Body of pancreas (tissue), 4 donors: ENCODE measurements around the gene RABGEF1. TPM values are rescaled to one million over a fixed set of nuclear protein-coding genes. Genes with fewer than 3 reads are reported as not detected.
"Not testable (repeated sequence)": the region's sequence is repeated elsewhere in the genome, so short reads cannot be mapped to it uniquely, and the experiment has no call there.

Experiments used
- ATAC-seq: fragments of 150-250 bp; one replicate; pipeline ENCODE4 v1.9.1; 2016
- DNase-seq, 4 donors: peaks; one replicate each; pipeline ENCODE4 v3.0.0-alpha.2; 2019
- H3K27ac ChIP-seq, 4 donors: fragments of 200-600 bp; sonication (generic); 1 replicate in 3 of 4; 2 replicates in 1 of 4; pipeline versions ENCODE4 v1.5.1 to v1.6.1; 2016 to 2019; ENCODE audit warnings: mild to moderate bottlenecking in 1 of 4, mixed read lengths in 1 of 4, moderate library complexity in 1 of 4
- H3K27me3 ChIP-seq, 2 donors: fragments of 200-600 bp; sonication (generic); one replicate each; pipeline ENCODE4 v1.6.0; 2016; ENCODE audit warnings: mild to moderate bottlenecking in 1 of 2
- H3K36me3 ChIP-seq, 2 donors: fragments of 200-600 bp; sonication (generic); replicated peaks in 1 of 2; 2 replicates each; pipeline ENCODE4 v1.5.1; 2016; ENCODE audit warnings: low read depth in 2 of 2; ENCODE audit not compliant: insufficient read depth in 1 of 2
- H3K4me1 ChIP-seq: fragments of 200-600 bp; sonication (generic); one replicate; pipeline ENCODE4 v1.6.0; 2016
- H3K4me3 ChIP-seq, 2 donors: fragments of 200-600 bp; sonication (generic); 1 replicate in 1 of 2; 2 replicates in 1 of 2; pipeline ENCODE4 v1.5.1; 2016 to 2019
- H3K9me3 ChIP-seq, 3 donors: fragments of 200-600 bp; sonication (generic); 1 replicate in 2 of 3; 2 replicates in 1 of 3; pipeline ENCODE4 v1.5.1; 2016
- CTCF ChIP-seq, 7 experiments: fragments of 450-650 bp in 4 of 7; fragments of 200-600 bp in 3 of 7; sonication (generic) in 3 of 7; IDR thresholded peaks; one replicate each; pipeline ENCODE4 v1.5.1; 2016 to 2019; ENCODE audit warnings: antibody characterized with exemption in 7 of 7
- POLR2A ChIP-seq, 3 donors: fragments of 450-650 bp; IDR thresholded peaks; one replicate each; pipeline ENCODE4 v1.6.1; 2016; ENCODE audit warnings: antibody characterized with exemption in 3 of 3, mild to moderate bottlenecking in 2 of 3
- WGBS, 2 donors: methylation state at CpG; one replicate each; pipeline ENCODE4 v1.1.5; 2017; 5-methylcytosine and 5-hydroxymethylcytosine counted together
- intact Hi-C: fragments of 100-400 bp; cut with DNase I; formaldehyde crosslinking; loops from one replicate; pipeline ENCODE4 v1.15.1; 2023
- total RNA-seq, 2 donors: library from RNA; depleted of rRNA; stranded (reverse); fragments of >200 nt; gene quantifications; one replicate each; pipeline ENCODE4 v1.1.0, GENCODE V29; 2016

The RABGEF1 gene
- total RNA-seq, 2 donors from 2014 or later, result 21.8 to 28.3 TPM

DNA sequence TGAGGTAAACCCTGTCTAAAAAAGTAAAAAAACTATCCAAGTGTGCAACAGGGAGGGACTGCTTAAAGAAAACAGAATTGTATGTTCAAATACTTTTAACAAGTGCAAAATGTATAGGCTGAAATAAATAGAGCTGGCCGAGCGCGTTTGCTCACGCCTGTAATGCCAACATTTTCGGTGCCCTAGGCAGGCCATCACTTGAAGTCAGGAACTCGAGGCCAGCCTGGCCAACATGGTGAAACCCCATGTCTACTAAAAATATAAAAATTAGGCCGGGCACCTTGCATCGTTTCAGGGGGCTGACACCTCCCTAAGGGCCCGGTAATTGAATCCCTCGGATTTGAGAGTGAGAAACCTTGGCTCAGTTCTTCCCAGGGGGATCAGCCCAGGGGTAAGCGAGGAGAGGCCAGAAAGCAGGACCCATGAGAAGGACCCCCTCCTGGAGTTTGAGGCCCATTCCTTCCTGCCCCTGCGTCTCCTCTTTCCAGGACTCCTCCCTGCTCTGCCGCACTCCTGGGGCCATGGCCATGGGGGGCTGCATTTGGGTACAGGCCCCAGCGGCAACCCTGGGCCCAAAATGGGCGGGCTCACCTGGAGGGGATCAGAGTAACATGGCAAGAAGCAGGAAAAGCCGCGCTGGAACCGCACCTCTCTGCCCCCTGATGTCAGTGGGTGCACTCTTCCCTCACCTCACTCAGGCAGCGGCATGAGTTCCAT, 105.0 kb downstream of the RABGEF1 start:
- no peaks in the 10 kb centered on the region for H3K9me3 ChIP-seq
- H3K4me3 ChIP-seq, result peak overlapping the region; percentile 24 to 43
- intact Hi-C loops, result no loop called here
- no peak for DNase-seq
- H3K36me3 ChIP-seq, result no peaks in the 10 kb centered on the region
- H3K4me1 ChIP-seq, result peaks cover 20% of the 10 kb centered on the region
- H3K27me3 ChIP-seq, result no peaks in the 10 kb centered on the region
- peak overlapping the region; percentile 85 to 96 (median 93) for H3K27ac ChIP-seq
- no peak for ATAC-seq
- TF ChIP-seq POLR2A (IDR thresholded peaks at IDR 0.05) (no peak), CTCF (IDR thresholded peaks at IDR 0.05) (no peak)
- 42 to 58% methylated on average over 9 to 19 of the region's 19 CpGs for WGBS, 2 donors

GRCh38 chr7:66846096-66846445, 105.5 kb downstream of the RABGEF1 start:
- Histone ChIP-seq H3K27ac (peak overlapping the region in 2 of 4 donors; percentile 85 to 94), H3K4me1 (peaks cover 20% of the 10 kb centered on the region)
- H3K27me3 ChIP-seq, H3K4me3 ChIP-seq, intact Hi-C loops, ATAC-seq, H3K36me3 ChIP-seq, H3K9me3 ChIP-seq, DNase-seq: not testable (repeated sequence)
- 96 to 100% methylated on average over 3 to 4 of the region's 4 CpGs for WGBS, 2 donors

DNA sequence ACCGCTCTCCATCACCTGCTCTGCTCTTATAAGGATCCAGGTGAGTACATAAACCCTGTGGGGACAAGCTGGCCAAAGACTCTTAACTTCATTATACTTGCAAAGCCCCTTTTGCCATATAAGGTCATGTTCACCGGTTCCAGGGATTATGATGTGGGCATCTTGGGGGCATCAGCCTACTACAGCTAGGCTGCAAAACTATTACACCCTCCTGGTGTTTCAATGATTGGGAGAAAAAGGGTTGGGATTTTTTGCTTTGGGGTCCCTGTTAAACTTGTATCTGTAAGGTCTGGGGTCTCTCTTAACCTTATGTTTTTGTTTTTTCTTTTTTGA, 107.0 kb downstream of the RABGEF1 start:
- 47 to 71% methylated on average over 2 of the region's 2 CpGs for WGBS, 2 donors
- H3K4me3 ChIP-seq, H3K36me3 ChIP-seq, H3K9me3 ChIP-seq, H3K27me3 ChIP-seq, DNase-seq, H3K27ac ChIP-seq, ATAC-seq, intact Hi-C loops: not testable (repeated sequence)
- peaks cover 20% of the 10 kb centered on the region for H3K4me1 ChIP-seq

- no peak for DNase-seq
- no peak for TF ChIP-seq CTCF (IDR thresholded peaks at IDR 0.05)
- no peak for TF ChIP-seq POLR2A (IDR thresholded peaks at IDR 0.05)
- WGBS, 2 donors, result 61 to 84% methylated on average over 9 of the region's 9 CpGs
- Histone ChIP-seq H3K36me3 (no peaks in the 10 kb centered on the region), H3K27ac (peak overlapping the region in 1 of 4 donors; percentile 6), H3K4me1 (peaks cover 20% of the 10 kb centered on the region), H3K9me3 (no peaks in the 10 kb centered on the region), H3K4me3 (no peak overlapping the region), H3K27me3 (no peaks in the 10 kb centered on the region)
- intact Hi-C loops, result no loop called here
- ATAC-seq, result no peak
Observed at GRCh38 chr7:66847879-66848790, 107.6 kb downstream of the RABGEF1 start.

GRCh38 chr7:66859339-66859738, 118.8 kb downstream of the RABGEF1 start:
- 92 to 94% methylated on average over 1 of the region's 1 CpG for WGBS, 2 donors
- Histone ChIP-seq H3K36me3 (peaks cover 0 to 3% of the 10 kb centered on the region in 2 donors), H3K27me3 (no peaks in the 10 kb centered on the region), H3K27ac (no peak overlapping the region), H3K4me3 (no peak overlapping the region), H3K9me3 (no peaks in the 10 kb centered on the region), H3K4me1 (no peaks in the 10 kb centered on the region)
- ATAC-seq (no peak), DNase-seq (no peak)
- intact Hi-C loops, result no loop called here
- TF ChIP-seq POLR2A (IDR thresholded peaks at IDR 0.05), result no peak

- WGBS, 2 donors, result 88 to 89% methylated on average over 7 to 10 of the region's 10 CpGs
- ATAC-seq, result no peak
- TF ChIP-seq CTCF (IDR thresholded peaks at IDR 0.05), result no peak
- no peak for TF ChIP-seq POLR2A (IDR thresholded peaks at IDR 0.05)
- H3K27ac ChIP-seq, result no peak overlapping the region
- no peak overlapping the region for H3K4me3 ChIP-seq
- peaks cover 0 to 3% of the 10 kb centered on the region in 2 donors for H3K36me3 ChIP-seq
- H3K27me3 ChIP-seq, result no peaks in the 10 kb centered on the region
- DNase-seq, result no peak
- H3K9me3 ChIP-seq, result no peaks in the 10 kb centered on the region
- no peaks in the 10 kb centered on the region for H3K4me1 ChIP-seq
- intact Hi-C loops, result no loop called here
Observed at GRCh38 chr7:66859794-66860645, 119.5 kb downstream of the RABGEF1 start.
